Naive thymus-derived CD4-positive, alpha-beta T cell (primary cell): Measurements from ENCODE around the gene KLHL5. TPM values are rescaled to one million over a fixed set of nuclear protein-coding genes. Genes with fewer than 3 reads are reported as not detected.

Experiments used
- ATAC-seq: fragments of 150-1000 bp; cut with Tn5 transposase; 2 replicates; pipeline ENCODE4 v1.10.0; 2021; ENCODE audit warnings: mild to moderate bottlenecking, moderate library complexity
- CTCF ChIA-PET: fragments of 350-600 bp; sonication (Branson Sonifier 250); formaldehyde crosslinking; loops from one replicate; lab custom pipeline; 2021; ENCODE audit warnings: antibody characterized with exemption; lab: Charles Lee
- POLR2A ChIA-PET: fragments of 350-600 bp; sonication (Branson Sonifier 250); formaldehyde crosslinking; loops from one replicate; lab custom pipeline; 2021; ENCODE audit warnings: antibody characterized with exemption, inconsistent platforms; lab: Charles Lee
- DNase-seq, 9 donors: peaks; one replicate each; pipeline versions ENCODE4 v3.0.0 to v3.0.0-alpha.2; 2020 to 2022; ENCODE audit warnings: mixed read lengths in 1 of 9
- H3K27ac ChIP-seq: one replicate; pipeline ENCODE4 v1.7.0; 2013; ENCODE audit warnings: mild to moderate bottlenecking, low read depth, low read length, moderate library complexity
- H3K27me3 ChIP-seq, 2 donors: one replicate each; pipeline ENCODE4 v1.7.0; 2013; ENCODE audit warnings: low read length in 2 of 2, mild to moderate bottlenecking in 2 of 2, moderate library complexity in 2 of 2; ENCODE audit not compliant: control insufficient read depth in 2 of 2, insufficient read depth in 2 of 2
- H3K36me3 ChIP-seq, 3 experiments: 1 replicate in 2 of 3; 2 replicates in 1 of 3; pipeline ENCODE4 v1.7.0; 2013; ENCODE audit warnings: low read length in 3 of 3, mild to moderate bottlenecking in 3 of 3, moderate library complexity in 1 of 3; ENCODE audit not compliant: insufficient read depth in 3 of 3, control insufficient read depth in 2 of 3
- H3K4me1 ChIP-seq, 2 donors: one replicate each; pipeline ENCODE4 v1.7.0; 2013; ENCODE audit warnings: low read length in 2 of 2, mild to moderate bottlenecking in 2 of 2, moderate library complexity in 1 of 2; ENCODE audit not compliant: control insufficient read depth in 2 of 2, insufficient read depth in 2 of 2
- H3K4me3 ChIP-seq: 2 replicates; pipeline ENCODE4 v1.7.0; 2013; ENCODE audit warnings: mild to moderate bottlenecking, low read length
- H3K9me3 ChIP-seq, 3 experiments: 1 replicate in 2 of 3; 2 replicates in 1 of 3; pipeline ENCODE4 v1.7.0; 2013; ENCODE audit warnings: low read length in 3 of 3; ENCODE audit not compliant: control insufficient read depth in 2 of 3
- H3K27ac Mint-ChIP-seq, 9 donors: one replicate each; pipeline ENCODE4 v1.8.0; 2020 to 2022; ENCODE audit warnings: mixed read lengths in 9 of 9, mild to moderate bottlenecking in 8 of 9, moderate library complexity in 5 of 9, inconsistent platforms in 2 of 9
- H3K27me3 Mint-ChIP-seq, 5 donors: one replicate each; pipeline ENCODE4 v1.8.0; 2021 to 2022; ENCODE audit warnings: mixed read lengths in 5 of 5, mild to moderate bottlenecking in 1 of 5
- H3K36me3 Mint-ChIP-seq, 5 donors: one replicate each; pipeline ENCODE4 v1.8.0; 2020 to 2022; ENCODE audit warnings: mixed read lengths in 5 of 5, mild to moderate bottlenecking in 3 of 5, inconsistent platforms in 1 of 5
- H3K4me1 Mint-ChIP-seq, 7 donors: one replicate each; pipeline ENCODE4 v1.8.0; 2020 to 2022; ENCODE audit warnings: mixed read lengths in 7 of 7, mild to moderate bottlenecking in 3 of 7, inconsistent platforms in 1 of 7
- H3K4me3 Mint-ChIP-seq, 10 donors: one replicate each; pipeline ENCODE4 v1.8.0; 2020 to 2022; ENCODE audit warnings: mild to moderate bottlenecking in 10 of 10, mixed read lengths in 10 of 10, moderate library complexity in 6 of 10, inconsistent platforms in 2 of 10
- H3K9me3 Mint-ChIP-seq, 11 donors: one replicate each; pipeline ENCODE4 v1.8.0; 2020 to 2022; ENCODE audit warnings: mixed read lengths in 11 of 11, mild to moderate bottlenecking in 4 of 11, inconsistent platforms in 1 of 11, moderate library complexity in 1 of 11
- intact Hi-C, 2 donors: fragments of 100-400 bp; cut with micrococcal nuclease; formaldehyde crosslinking; loops; one replicate each; pipeline ENCODE4 v1.15.1; 2023
- polyA plus RNA-seq, 2 donors: library from polyadenylated mRNA; unstranded; fragments of 300-500 nt; fragmentation: Illumina TruSeq; gene quantifications; one replicate each; pipeline ENCODE4 v1.2.3, GENCODE V29; 2021
- total RNA-seq, 6 experiments: library from RNA in 5 of 6; stranded (reverse) in 5 of 6; gene quantifications; 1 replicate in 5 of 6; 2 replicates in 1 of 6; pipeline ENCODE4 v1.2.3 and lab custom pipeline; 2021 to 2026

The KLHL5 gene
- total and polyA plus RNA-seq, 7 experiments from 2014 or later, result 8.7 to 56.7 (median 25.6) TPM

DNA sequence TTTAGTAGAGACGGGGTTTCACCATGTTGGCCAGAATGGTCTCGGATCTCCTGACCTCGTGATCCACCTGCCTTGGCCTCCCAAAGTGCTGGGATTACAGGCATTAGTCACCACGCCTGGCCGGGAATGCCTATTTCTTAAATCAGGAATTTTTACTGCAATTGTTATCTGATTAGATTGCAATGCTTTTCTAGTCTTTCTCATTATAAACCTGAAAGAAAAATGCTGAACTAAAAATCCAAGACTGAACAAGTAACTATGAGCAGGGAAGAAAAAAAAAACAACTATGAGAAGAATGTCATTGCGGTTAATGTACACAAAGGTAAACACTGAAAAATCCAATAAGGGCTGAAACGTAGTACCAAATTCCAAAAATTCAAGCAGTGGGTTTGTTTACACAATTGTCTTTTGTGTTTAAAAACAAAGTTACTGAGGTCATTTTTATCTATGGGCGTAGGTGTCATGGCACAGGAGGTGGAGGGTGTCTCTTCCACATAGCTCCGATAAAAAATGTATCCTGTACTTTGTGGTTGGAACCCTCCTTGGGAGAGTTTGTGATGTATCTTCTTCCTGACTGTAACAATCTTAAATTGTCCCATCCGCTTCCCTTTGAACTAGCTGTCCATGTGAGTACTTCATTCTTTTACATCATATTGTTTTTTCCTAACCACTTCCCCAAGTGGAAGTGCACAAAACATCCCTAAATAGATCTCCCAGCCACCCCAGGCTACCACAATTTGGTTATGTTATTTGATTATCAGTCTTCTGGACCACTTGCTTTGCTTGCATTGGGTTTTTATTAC is 18.8 kb upstream of the KLHL5 start:
- no peaks in the 10 kb centered on the region for H3K27me3 Mint-ChIP-seq
- H3K4me1 Mint-ChIP-seq, result peaks cover 17 to 52% (median 47%) of the 10 kb centered on the region in 7 donors
- no peak for DNase-seq
- no peaks in the 10 kb centered on the region for H3K36me3 ChIP-seq
- peaks cover 0 to 15% (median 0%) of the 10 kb centered on the region in 5 donors for H3K36me3 Mint-ChIP-seq
- intact Hi-C loops, result loop anchor here (5.0 to 10.0 kb wide), 4 partner anchors 186 to 1014 kb away; partner anchors contain the start of genes N4BP2 (in 2 of the 2) and TLR6 (in 1 of the 2)
- no peaks in the 10 kb centered on the region for H3K9me3 Mint-ChIP-seq
- H3K27ac ChIP-seq, result peak overlapping the region; percentile 82
- peak overlapping the region; percentile 86 to 97 (median 91) for H3K4me3 Mint-ChIP-seq
- no peaks in the 10 kb centered on the region for H3K9me3 ChIP-seq
- H3K27me3 ChIP-seq, result no peaks in the 10 kb centered on the region
- ChIA-PET POLR2A (interaction anchor here (0.8 to 7.6 kb wide), 7 partner anchors 11 to 141 kb away, joined by 3 to 76 read pairs (median 4); partner anchors contain the start of gene TMEM156), CTCF (interaction anchor here (0.7 to 1.2 kb wide), 4 partner anchors 11 to 137 kb away, joined by 3 read pairs; no protein-coding TSS in a partner anchor)
- no peak for ATAC-seq
- peak overlapping the region; percentile 66 to 99 (median 93) for H3K27ac Mint-ChIP-seq
- peak overlapping the region; percentile 68 for H3K4me3 ChIP-seq
- H3K4me1 ChIP-seq, result peaks cover 25 to 26% of the 10 kb centered on the region in 2 donors

DNA sequence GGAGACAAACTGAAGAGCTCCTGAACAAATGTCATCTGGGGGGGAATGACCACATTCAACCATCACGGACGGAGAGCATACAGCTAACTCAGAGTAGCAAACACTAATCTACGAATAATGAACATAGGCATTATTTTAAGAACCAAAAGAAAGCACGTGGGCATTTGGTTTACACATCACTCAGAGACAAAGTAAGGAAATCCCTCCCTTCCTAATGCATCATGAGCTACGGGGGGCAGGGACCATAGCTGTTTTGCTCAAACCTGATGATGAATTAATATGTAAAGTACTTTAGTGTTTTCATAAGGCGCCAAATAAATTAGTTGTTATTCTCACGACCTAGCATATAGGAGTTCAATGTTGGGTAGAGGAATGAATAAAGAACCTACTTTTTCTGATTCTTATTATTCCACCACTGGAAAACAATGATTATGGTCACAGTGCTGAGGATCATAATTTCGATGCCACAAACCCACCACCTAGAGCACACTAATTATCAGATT is 18.1 kb upstream of the KLHL5 start:
- intact Hi-C loops, result loop anchor here (1.0 to 10.0 kb wide), 14 partner anchors 12 to 1357 kb away; partner anchors contain the start of genes N4BP2 (in 2 of the 2), TLR6 (in 2 of the 2), WDR19 (in 2 of the 2) and RELL1 (in 1 of the 2)
- ATAC-seq, result no peak
- peak overlapping the region; percentile 68 for H3K4me3 ChIP-seq
- H3K27me3 Mint-ChIP-seq, result no peaks in the 10 kb centered on the region
- H3K36me3 ChIP-seq, result no peaks in the 10 kb centered on the region
- POLR2A ChIA-PET, result interaction anchor here (0.9 to 7.6 kb wide), 5 partner anchors 12 to 141 kb away, joined by 3 to 76 read pairs (median 4); partner anchors contain the start of gene TMEM156
- no peaks in the 10 kb centered on the region for H3K9me3 Mint-ChIP-seq
- peaks cover 17 to 58% (median 54%) of the 10 kb centered on the region in 7 donors for H3K4me1 Mint-ChIP-seq
- no peaks in the 10 kb centered on the region for H3K9me3 ChIP-seq
- H3K27me3 ChIP-seq, result no peaks in the 10 kb centered on the region
- CTCF ChIA-PET, result interaction anchor here (0.7 to 1.2 kb wide), 3 partner anchors 13 to 138 kb away, joined by 3 read pairs; no protein-coding TSS in a partner anchor
- H3K27ac Mint-ChIP-seq, result peak overlapping the region; percentile 66 to 99 (median 93)
- peak overlapping the region; percentile 86 to 97 (median 91) for H3K4me3 Mint-ChIP-seq
- H3K27ac ChIP-seq, result peak overlapping the region; percentile 82
- peak in 4 of 9 donors; percentile 6 to 46 (median 10) for DNase-seq
- H3K36me3 Mint-ChIP-seq, result peaks cover 0 to 16% (median 0%) of the 10 kb centered on the region in 5 donors
- peaks cover 28 to 32% of the 10 kb centered on the region in 2 donors for H3K4me1 ChIP-seq

DNA sequence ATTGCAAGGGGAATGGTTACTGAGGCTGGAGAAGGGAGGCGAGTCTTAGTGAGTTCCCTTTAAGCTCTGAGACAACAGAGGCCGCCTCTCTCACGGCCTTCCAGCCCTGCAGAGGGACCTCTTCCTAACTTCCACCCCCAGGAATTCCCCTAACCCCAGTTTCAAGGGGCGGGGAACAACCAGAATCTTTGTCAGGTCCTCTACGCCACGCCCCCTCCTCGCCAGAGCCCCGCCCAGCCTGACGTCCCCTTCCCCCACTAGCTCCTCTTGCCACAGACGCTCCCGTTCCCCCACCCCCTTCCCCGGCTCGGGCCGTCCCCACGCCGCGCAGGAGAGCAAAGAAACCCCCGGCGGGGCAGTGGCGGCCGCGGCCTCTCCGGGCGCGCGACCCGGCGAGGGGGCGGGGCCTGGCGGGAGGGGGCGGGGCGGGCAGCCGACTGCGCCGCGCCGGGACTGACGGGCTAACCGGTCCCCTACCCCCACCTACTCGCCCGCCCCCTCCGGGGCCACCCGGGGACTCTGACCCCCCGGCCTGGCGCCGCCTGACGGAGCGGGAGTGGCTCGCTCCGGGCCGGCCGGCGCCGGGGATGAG is 17.6 kb upstream of the KLHL5 start:
- Mint-ChIP-seq H3K27ac (peak overlapping the region; percentile 66 to 99 (median 93)), H3K9me3 (no peaks in the 10 kb centered on the region), H3K4me1 (peaks cover 17 to 63% (median 55%) of the 10 kb centered on the region in 7 donors), H3K36me3 (peaks cover 0 to 16% (median 0%) of the 10 kb centered on the region in 5 donors), H3K4me3 (peak overlapping the region; percentile 86 to 97 (median 91)), H3K27me3 (no peaks in the 10 kb centered on the region)
- Histone ChIP-seq H3K9me3 (no peaks in the 10 kb centered on the region), H3K4me3 (peak overlapping the region; percentile 68), H3K27me3 (no peaks in the 10 kb centered on the region), H3K27ac (peak overlapping the region; percentile 82), H3K36me3 (no peaks in the 10 kb centered on the region), H3K4me1 (peaks cover 28 to 32% of the 10 kb centered on the region in 2 donors)
- ATAC-seq (peak; percentile 92), DNase-seq (peak; percentile 82 to 98 (median 89))
- ChIA-PET CTCF (interaction anchor here (0.7 to 1.2 kb wide), 3 partner anchors 14 to 138 kb away, joined by 3 read pairs; no protein-coding TSS in a partner anchor), POLR2A (interaction anchor here (0.9 to 7.6 kb wide), 6 partner anchors 13 to 142 kb away, joined by 3 to 76 read pairs (median 4); partner anchors contain the start of gene TMEM156)
- intact Hi-C loops, result loop anchor here (1.0 to 10.0 kb wide), 14 partner anchors 12 to 1358 kb away; partner anchors contain the start of genes N4BP2 (in 2 of the 2), TLR6 (in 2 of the 2), WDR19 (in 2 of the 2) and RELL1 (in 1 of the 2)

DNA sequence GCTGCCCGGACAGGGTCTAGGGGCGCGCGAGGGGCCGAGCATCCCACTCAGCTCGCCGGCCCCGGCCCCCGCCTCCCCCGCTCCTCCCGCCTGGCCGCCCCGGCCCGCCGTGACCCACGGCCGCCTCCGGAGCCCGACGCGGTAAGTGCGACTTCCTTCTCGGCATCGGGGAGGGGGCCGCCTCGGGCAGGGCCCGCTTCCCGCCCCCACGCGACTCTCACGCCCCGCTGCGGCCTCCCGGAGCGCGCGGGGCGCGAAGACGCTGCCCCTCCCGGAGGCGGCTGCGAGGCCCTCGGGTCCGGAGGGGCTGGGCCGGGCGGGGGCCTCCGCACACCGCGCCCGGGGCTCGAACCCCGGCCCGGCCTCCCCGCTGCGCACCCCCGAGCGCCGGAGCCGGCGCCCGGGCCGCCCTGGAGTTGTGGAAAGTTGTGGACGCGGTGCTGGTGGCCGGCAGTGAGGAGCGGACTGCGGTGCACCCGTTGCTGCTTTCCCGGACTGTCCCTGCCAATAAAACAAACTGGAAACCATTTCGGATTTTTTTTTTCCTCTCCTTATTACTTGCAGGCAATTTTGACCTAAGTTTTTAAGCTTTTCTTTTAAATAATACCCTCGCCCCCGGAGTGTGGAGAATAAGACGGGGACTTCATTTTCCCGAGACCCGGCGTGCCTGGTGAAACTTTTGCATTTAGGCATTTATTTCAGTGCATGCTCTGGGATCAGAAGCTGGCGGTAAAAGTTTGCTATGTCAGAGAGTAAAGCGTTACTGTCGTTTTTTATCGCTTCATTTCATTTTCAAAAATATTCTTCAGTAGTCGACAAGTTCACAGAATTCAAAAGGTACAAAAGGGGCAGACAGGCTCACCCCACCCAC is 16.8 kb upstream of the KLHL5 start:
- DNase-seq (peak in 8 of 9 donors; percentile 9 to 71 (median 39)), ATAC-seq (peak; percentile 28)
- Mint-ChIP-seq H3K27me3 (no peaks in the 10 kb centered on the region), H3K4me1 (peaks cover 17 to 65% (median 56%) of the 10 kb centered on the region in 7 donors), H3K27ac (peak overlapping the region; percentile 77 to 99 (median 97)), H3K9me3 (no peaks in the 10 kb centered on the region), H3K4me3 (peak overlapping the region; percentile 86 to 98 (median 95)), H3K36me3 (peaks cover 0 to 16% (median 0%) of the 10 kb centered on the region in 5 donors)
- Histone ChIP-seq H3K4me3 (peak overlapping the region; percentile 70), H3K9me3 (no peaks in the 10 kb centered on the region), H3K27me3 (no peaks in the 10 kb centered on the region), H3K4me1 (peaks cover 28 to 32% of the 10 kb centered on the region in 2 donors), H3K27ac (peak overlapping the region; percentile 82), H3K36me3 (no peaks in the 10 kb centered on the region)
- ChIA-PET POLR2A (interaction anchor here (0.5 to 7.6 kb wide), 7 partner anchors 14 to 1136 kb away, joined by 3 to 76 read pairs (median 3); partner anchors contain the start of gene TMEM156), CTCF (interaction anchor here (0.6 to 1.2 kb wide), 4 partner anchors 15 to 292 kb away, joined by 3 to 5 read pairs (median 4); no protein-coding TSS in a partner anchor)
- intact Hi-C loops, result loop anchor here (1.0 to 10.0 kb wide), 19 partner anchors 13 to 1358 kb away; partner anchors contain the start of genes N4BP2 (in 2 of the 2), TLR6 (in 2 of the 2), TMEM156 (in 2 of the 2) and WDR19 (in 2 of the 2)

GRCh38 chr4:39045827-39046221 is 16.2 kb upstream of the KLHL5 start:
- Histone ChIP-seq H3K27ac (peak overlapping the region; percentile 82), H3K4me1 (peaks cover 28 to 32% of the 10 kb centered on the region in 2 donors), H3K4me3 (peak overlapping the region; percentile 70), H3K36me3 (no peaks in the 10 kb centered on the region), H3K9me3 (no peaks in the 10 kb centered on the region), H3K27me3 (no peaks in the 10 kb centered on the region)
- Mint-ChIP-seq H3K9me3 (no peaks in the 10 kb centered on the region), H3K27me3 (no peaks in the 10 kb centered on the region), H3K4me1 (peaks cover 18 to 71% (median 63%) of the 10 kb centered on the region in 7 donors), H3K36me3 (peaks cover 0 to 17% (median 0%) of the 10 kb centered on the region in 5 donors), H3K4me3 (peak overlapping the region; percentile 86 to 98 (median 95)), H3K27ac (peak overlapping the region; percentile 77 to 99 (median 97))
- no peak for ATAC-seq
- CTCF ChIA-PET, result interaction anchor here (0.6 to 1.2 kb wide), 4 partner anchors 15 to 291 kb away, joined by 3 to 5 read pairs (median 4); no protein-coding TSS in a partner anchor
- DNase-seq, result peak in 5 of 9 donors; percentile 28 to 52 (median 44)
- intact Hi-C loops, result loop anchor here (1.0 to 10.0 kb wide), 13 partner anchors 14 to 1359 kb away; partner anchors contain the start of genes N4BP2 (in 1 of the 2), RELL1 (in 1 of the 2), RFC1 (in 1 of the 2) and TMEM156 (in 1 of the 2)
- POLR2A ChIA-PET, result interaction anchor here (0.5 to 7.6 kb wide), 7 partner anchors 14 to 1136 kb away, joined by 3 to 76 read pairs (median 3); partner anchors contain the start of gene TMEM156
